CD8-positive, alpha-beta memory T cell (primary cell): ENCODE data around the gene TLCD4. TPM values are rescaled to one million over a fixed set of nuclear protein-coding genes. Genes with fewer than 3 reads are reported as not detected.
A peak's percentile ranks its signal among the peaks of the same experiment; 100 is the strongest.

Experiments
- CTCF ChIA-PET: fragments of 350-600 bp; sonication (Branson Sonifier 250); formaldehyde crosslinking; loops from one replicate; lab custom pipeline; 2021; ENCODE audit warnings: antibody characterized with exemption; lab: Charles Lee
- POLR2A ChIA-PET: fragments of 350-600 bp; sonication (Branson Sonifier 250); formaldehyde crosslinking; loops from one replicate; lab custom pipeline; 2021; ENCODE audit warnings: antibody characterized with exemption; lab: Charles Lee
- DNase-seq, 5 donors: peaks; one replicate each; pipeline versions ENCODE4 v3.0.0 to v3.0.0-alpha.2; 2020 to 2022; ENCODE audit warnings: mixed read lengths in 1 of 5
- H3K27ac ChIP-seq: one replicate; pipeline ENCODE4 v1.7.0; 2013; ENCODE audit warnings: low read depth, mild to moderate bottlenecking, low read length, moderate library complexity
- H3K27me3 ChIP-seq: 2 replicates; pipeline ENCODE4 v1.7.0; 2013; ENCODE audit warnings: low read length, mild to moderate bottlenecking; ENCODE audit not compliant: insufficient read depth, poor library complexity, severe bottlenecking
- H3K36me3 ChIP-seq: 2 replicates; pipeline ENCODE4 v1.7.0; 2013; ENCODE audit warnings: mild to moderate bottlenecking, low read length, moderate library complexity; ENCODE audit not compliant: insufficient read depth
- H3K4me1 ChIP-seq: 2 replicates; pipeline ENCODE4 v1.7.0; 2013; ENCODE audit warnings: mild to moderate bottlenecking, low read length, moderate library complexity; ENCODE audit not compliant: insufficient read depth
- H3K4me3 ChIP-seq: 2 replicates; pipeline ENCODE4 v1.7.0; 2013; ENCODE audit warnings: mild to moderate bottlenecking, low read length
- H3K9me3 ChIP-seq: 2 replicates; pipeline ENCODE4 v1.7.0; 2013; ENCODE audit warnings: mild to moderate bottlenecking, low read length
- H3K27ac Mint-ChIP-seq, 8 donors: one replicate each; pipeline ENCODE4 v1.8.0; 2020 to 2021; ENCODE audit warnings: mixed read lengths in 8 of 8, mild to moderate bottlenecking in 6 of 8, inconsistent platforms in 3 of 8, moderate library complexity in 3 of 8
- H3K27me3 Mint-ChIP-seq, 2 donors: one replicate each; pipeline ENCODE4 v1.8.0; 2020 to 2021; ENCODE audit warnings: mixed read lengths in 2 of 2, mild to moderate bottlenecking in 1 of 2, moderate library complexity in 1 of 2
- H3K36me3 Mint-ChIP-seq, 3 donors: one replicate each; pipeline ENCODE4 v1.8.0; 2020 to 2021; ENCODE audit warnings: mixed read lengths in 3 of 3, inconsistent platforms in 1 of 3, mild to moderate bottlenecking in 1 of 3
- H3K4me1 Mint-ChIP-seq, 3 donors: one replicate each; pipeline ENCODE4 v1.8.0; 2020 to 2021; ENCODE audit warnings: mixed read lengths in 3 of 3, inconsistent platforms in 1 of 3, mild to moderate bottlenecking in 1 of 3
- H3K4me3 Mint-ChIP-seq, 7 donors: one replicate each; pipeline ENCODE4 v1.8.0; 2020 to 2021; ENCODE audit warnings: mixed read lengths in 7 of 7, mild to moderate bottlenecking in 6 of 7, moderate library complexity in 4 of 7, inconsistent platforms in 2 of 7
- H3K9me3 Mint-ChIP-seq, 5 donors: one replicate each; pipeline ENCODE4 v1.8.0; 2020 to 2022; ENCODE audit warnings: mixed read lengths in 5 of 5, mild to moderate bottlenecking in 3 of 5, moderate library complexity in 2 of 5, inconsistent platforms in 1 of 5
- polyA plus RNA-seq: library from polyadenylated mRNA; unstranded; fragments of 300-500 nt; fragmentation: Illumina TruSeq; gene quantifications from one replicate; pipeline ENCODE4 v1.2.3, GENCODE V29; 2021
- total RNA-seq, 2 experiments: library from RNA; stranded (reverse); gene quantifications; one replicate each; pipeline ENCODE4 v1.2.3, GENCODE V29; 2021

Gene TLCD4
- total and polyA plus RNA-seq, 3 experiments from 2014 or later, result 0.04 to 0.09 TPM; not detected in 1

DNA sequence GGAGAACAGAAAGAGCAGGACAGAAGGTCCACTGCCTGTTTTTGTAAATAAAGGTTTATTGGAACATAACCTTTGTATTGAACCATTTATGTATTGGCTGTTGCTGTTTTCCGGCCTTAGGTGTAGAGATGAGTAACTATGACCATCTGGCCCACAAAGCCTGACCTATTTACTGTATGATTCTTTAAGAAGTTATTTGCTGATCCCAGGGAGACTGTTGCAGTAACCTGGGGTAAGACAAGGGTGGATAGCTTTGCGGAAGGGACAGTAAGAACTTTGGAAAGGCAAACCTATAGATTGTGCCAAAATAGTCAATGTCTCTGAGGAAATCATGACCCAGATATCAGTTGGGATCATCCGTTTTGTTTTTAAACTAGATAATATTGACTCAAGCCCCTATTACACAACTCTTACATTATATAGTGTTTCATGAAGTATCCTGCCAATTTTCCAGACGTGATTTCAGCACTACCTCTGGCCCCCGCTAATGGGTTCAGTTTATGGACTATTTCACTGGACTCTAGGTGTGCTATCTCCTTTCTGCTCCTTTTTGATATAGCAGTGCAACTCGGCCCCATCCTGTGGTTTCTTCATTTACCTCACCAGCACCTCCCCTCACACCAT, 20.8 kb upstream of the TLCD4 start:
- Mint-ChIP-seq H3K4me1 (no peaks in the 10 kb centered on the region), H3K27me3 (peaks cover 11 to 33% of the 10 kb centered on the region in 2 donors), H3K36me3 (no peaks in the 10 kb centered on the region), H3K4me3 (no peak overlapping the region), H3K27ac (no peak overlapping the region), H3K9me3 (no peaks in the 10 kb centered on the region)
- POLR2A ChIA-PET, result no interaction called here
- DNase-seq, result no peak
- H3K9me3 ChIP-seq, result no peaks in the 10 kb centered on the region
- H3K4me3 ChIP-seq, result no peak overlapping the region
- no peaks in the 10 kb centered on the region for H3K36me3 ChIP-seq
- no peak overlapping the region for H3K27ac ChIP-seq
- no peaks in the 10 kb centered on the region for H3K27me3 ChIP-seq
- no peaks in the 10 kb centered on the region for H3K4me1 ChIP-seq
- CTCF ChIA-PET, result no interaction called here

DNA sequence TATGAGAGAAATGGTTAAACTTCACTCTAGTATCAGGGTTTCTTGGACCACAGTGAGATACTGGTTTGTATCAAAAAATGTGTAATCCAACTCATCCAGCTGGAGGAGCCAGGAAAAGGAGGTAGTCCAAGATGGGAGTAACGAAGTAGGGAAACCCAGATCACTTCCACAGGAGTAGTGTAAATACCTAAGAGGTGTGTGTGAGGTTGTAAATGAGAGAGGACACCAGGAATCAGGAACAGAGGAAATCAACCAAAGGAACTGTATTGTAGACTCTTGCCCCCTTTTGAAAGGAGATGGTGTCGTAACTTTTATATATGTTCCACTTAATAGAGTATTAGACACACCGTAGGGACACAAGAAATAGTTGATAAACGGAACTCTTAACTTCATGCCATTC, 19.7 kb upstream of the TLCD4 start:
- Mint-ChIP-seq H3K27me3 (peaks cover 10 to 29% of the 10 kb centered on the region in 2 donors), H3K4me3 (no peak overlapping the region), H3K9me3 (no peaks in the 10 kb centered on the region), H3K36me3 (no peaks in the 10 kb centered on the region), H3K27ac (no peak overlapping the region), H3K4me1 (no peaks in the 10 kb centered on the region)
- Histone ChIP-seq H3K27ac (no peak overlapping the region), H3K9me3 (no peaks in the 10 kb centered on the region), H3K4me1 (no peaks in the 10 kb centered on the region), H3K27me3 (no peaks in the 10 kb centered on the region), H3K36me3 (no peaks in the 10 kb centered on the region), H3K4me3 (no peak overlapping the region)
- POLR2A ChIA-PET, result no interaction called here
- CTCF ChIA-PET, result no interaction called here
- no peak for DNase-seq

DNA sequence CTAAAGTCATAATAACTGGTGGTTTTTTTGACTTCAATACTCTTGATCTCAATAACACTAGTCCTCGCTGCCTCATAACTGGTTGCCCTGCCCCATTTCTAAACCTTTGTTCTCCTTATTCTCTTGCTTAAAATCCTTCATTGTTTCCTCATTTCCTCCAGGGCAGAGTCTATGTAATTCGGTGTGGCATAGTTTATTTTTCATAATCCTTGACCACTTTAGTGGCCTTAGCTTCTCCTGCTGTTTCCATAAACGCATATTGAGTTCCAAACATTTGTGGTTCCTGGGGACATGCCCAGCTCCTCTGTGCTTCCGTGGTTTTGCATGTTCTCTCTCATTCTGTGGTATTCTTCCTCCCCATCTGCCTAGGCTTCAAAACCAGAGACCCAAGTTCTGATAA, 19.0 kb upstream of the TLCD4 start:
- no peak overlapping the region for H3K4me3 Mint-ChIP-seq
- no peaks in the 10 kb centered on the region for H3K9me3 ChIP-seq

DNA sequence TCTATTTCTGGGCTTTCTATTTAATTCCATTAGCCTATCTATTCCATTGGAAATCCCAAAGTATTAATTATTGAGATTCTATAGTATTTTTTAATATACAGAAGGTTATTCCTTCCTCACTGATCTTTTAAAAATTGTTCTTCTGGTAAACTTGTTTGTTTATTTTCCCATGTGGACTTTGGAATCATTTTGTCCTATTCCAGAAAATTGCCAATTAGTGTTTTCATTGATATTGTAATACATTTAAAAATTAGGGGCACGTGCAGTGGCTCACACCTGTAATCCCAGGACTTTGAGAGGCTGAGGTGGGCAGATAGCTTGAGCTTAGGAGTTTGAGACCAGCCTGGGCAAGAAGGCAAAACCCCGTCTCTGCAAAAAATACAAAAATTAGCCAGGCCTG, 8.4 kb upstream of the TLCD4 start:
- H3K4me1 Mint-ChIP-seq, result no peaks in the 10 kb centered on the region
- H3K36me3 Mint-ChIP-seq, result no peaks in the 10 kb centered on the region
- no peak for DNase-seq
- H3K27me3 Mint-ChIP-seq, result peaks cover 21 to 63% of the 10 kb centered on the region in 2 donors
- no peaks in the 10 kb centered on the region for H3K36me3 ChIP-seq
- no peak overlapping the region for H3K4me3 Mint-ChIP-seq
- no peak overlapping the region for H3K27ac ChIP-seq
- no peaks in the 10 kb centered on the region for H3K9me3 ChIP-seq
- H3K9me3 Mint-ChIP-seq, result no peaks in the 10 kb centered on the region
- H3K27me3 ChIP-seq, result no peaks in the 10 kb centered on the region
- H3K4me3 ChIP-seq, result no peak overlapping the region
- H3K27ac Mint-ChIP-seq, result no peak overlapping the region
- H3K4me1 ChIP-seq, result no peaks in the 10 kb centered on the region
- ChIA-PET CTCF (no interaction called here), POLR2A (no interaction called here)

More for the DNA sequence above, 19.0 kb upstream of the TLCD4 start:
- Histone ChIP-seq H3K27me3 (no peaks in the 10 kb centered on the region), H3K27ac (no peak overlapping the region), H3K4me3 (no peak overlapping the region), H3K36me3 (no peaks in the 10 kb centered on the region), H3K4me1 (no peaks in the 10 kb centered on the region)
- no peak for DNase-seq
- no peaks in the 10 kb centered on the region for H3K9me3 Mint-ChIP-seq
- no peak overlapping the region for H3K27ac Mint-ChIP-seq
- ChIA-PET POLR2A (no interaction called here), CTCF (no interaction called here)
- H3K4me1 Mint-ChIP-seq, result no peaks in the 10 kb centered on the region
- H3K36me3 Mint-ChIP-seq, result no peaks in the 10 kb centered on the region
- H3K27me3 Mint-ChIP-seq, result peaks cover 9 to 28% of the 10 kb centered on the region in 2 donors

DNA sequence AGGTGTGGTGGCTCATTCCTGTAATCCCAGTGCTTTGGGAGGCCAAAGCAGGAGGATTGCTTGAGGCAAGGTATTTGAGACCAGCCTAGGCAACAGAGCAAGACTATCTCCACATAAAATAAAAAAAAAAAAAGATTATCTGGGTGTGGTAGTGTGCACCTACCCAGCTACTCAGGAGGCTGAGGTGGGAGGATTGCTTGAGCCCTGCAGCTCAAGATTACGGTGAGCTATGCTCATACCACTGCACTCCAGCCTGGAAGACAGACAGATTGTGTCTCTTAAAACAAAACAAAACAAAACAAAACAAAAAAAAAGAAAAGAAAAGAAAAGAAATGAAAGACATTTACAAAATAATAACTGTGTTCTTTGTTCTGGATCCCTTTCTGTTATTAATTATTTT, 6.1 kb upstream of the TLCD4 start:
- H3K9me3 ChIP-seq, result no peaks in the 10 kb centered on the region
- H3K4me3 Mint-ChIP-seq, result no peak overlapping the region
- H3K36me3 Mint-ChIP-seq, result no peaks in the 10 kb centered on the region
- ChIA-PET POLR2A (no interaction called here), CTCF (no interaction called here)
- no peak overlapping the region for H3K27ac ChIP-seq
- H3K27me3 ChIP-seq, result no peaks in the 10 kb centered on the region
- no peak overlapping the region for H3K27ac Mint-ChIP-seq
- H3K36me3 ChIP-seq, result no peaks in the 10 kb centered on the region
- no peak overlapping the region for H3K4me3 ChIP-seq
- no peaks in the 10 kb centered on the region for H3K4me1 Mint-ChIP-seq
- H3K9me3 Mint-ChIP-seq, result no peaks in the 10 kb centered on the region
- H3K4me1 ChIP-seq, result no peaks in the 10 kb centered on the region
- no peak for DNase-seq
- peaks cover 19 to 66% of the 10 kb centered on the region in 2 donors for H3K27me3 Mint-ChIP-seq

DNA sequence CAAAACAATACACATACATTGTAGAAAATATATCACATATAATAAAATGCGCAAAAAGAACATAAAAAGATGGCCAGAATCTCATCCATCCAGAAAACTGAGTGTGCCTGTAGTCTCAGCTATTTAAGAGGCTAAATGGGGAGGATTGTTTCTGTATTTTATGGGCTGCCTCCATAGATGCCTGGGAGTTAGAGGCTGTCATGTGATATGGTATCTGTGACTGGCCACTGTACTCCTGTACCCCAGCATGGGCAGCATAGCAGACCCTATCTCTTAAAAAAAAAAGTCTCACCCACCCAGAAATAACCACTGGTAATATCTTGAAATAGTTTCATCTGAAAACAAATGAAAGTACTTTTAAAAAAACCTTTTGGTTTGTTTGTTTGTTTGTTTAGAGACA, 3.5 kb upstream of the TLCD4 start:
- POLR2A ChIA-PET, result no interaction called here
- peaks cover 3% of the 10 kb centered on the region for H3K27me3 ChIP-seq
- H3K9me3 ChIP-seq, result no peaks in the 10 kb centered on the region
- H3K4me3 ChIP-seq, result no peak overlapping the region
- H3K36me3 Mint-ChIP-seq, result peaks cover 0 to 2% (median 0%) of the 10 kb centered on the region in 3 donors
- H3K4me1 Mint-ChIP-seq, result peaks cover 10 to 13% (median 11%) of the 10 kb centered on the region in 3 donors
- H3K9me3 Mint-ChIP-seq, result no peaks in the 10 kb centered on the region
- H3K27ac Mint-ChIP-seq, result no peak overlapping the region
- H3K36me3 ChIP-seq, result no peaks in the 10 kb centered on the region
- peaks cover 27 to 63% of the 10 kb centered on the region in 2 donors for H3K27me3 Mint-ChIP-seq
- CTCF ChIA-PET, result no interaction called here
- H3K27ac ChIP-seq, result no peak overlapping the region
- H3K4me3 Mint-ChIP-seq, result peak overlapping the region in 1 of 7 donors; percentile 8
- no peak for DNase-seq
- H3K4me1 ChIP-seq, result peaks cover 4% of the 10 kb centered on the region

DNA sequence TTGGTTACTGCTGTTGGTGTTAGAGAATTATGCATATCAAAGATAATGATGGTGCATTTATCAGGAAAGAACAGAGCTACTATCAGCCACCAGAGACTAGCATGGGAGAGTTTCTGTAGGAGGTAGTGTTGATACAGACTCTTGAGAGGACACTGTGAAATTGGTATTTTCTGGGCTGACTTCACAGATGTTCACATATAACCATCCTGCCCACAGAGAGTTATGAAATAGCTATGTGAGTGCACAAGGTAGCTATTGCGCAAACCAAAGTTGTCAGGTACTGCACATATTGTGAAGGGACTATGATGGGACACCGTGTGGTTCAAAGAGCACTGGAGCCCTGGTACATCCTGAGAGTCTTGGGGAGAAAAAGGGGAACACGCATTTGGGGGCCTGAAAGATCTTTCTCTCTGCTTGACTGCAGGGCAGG, 1.4 kb upstream of the TLCD4 start:
- CTCF ChIA-PET, result interaction anchor here (1.0 to 3.0 kb wide), 2 partner anchors 36 to 118 kb away, joined by 3 to 15 read pairs; partner anchors contain the start of gene RWDD3

DNA sequence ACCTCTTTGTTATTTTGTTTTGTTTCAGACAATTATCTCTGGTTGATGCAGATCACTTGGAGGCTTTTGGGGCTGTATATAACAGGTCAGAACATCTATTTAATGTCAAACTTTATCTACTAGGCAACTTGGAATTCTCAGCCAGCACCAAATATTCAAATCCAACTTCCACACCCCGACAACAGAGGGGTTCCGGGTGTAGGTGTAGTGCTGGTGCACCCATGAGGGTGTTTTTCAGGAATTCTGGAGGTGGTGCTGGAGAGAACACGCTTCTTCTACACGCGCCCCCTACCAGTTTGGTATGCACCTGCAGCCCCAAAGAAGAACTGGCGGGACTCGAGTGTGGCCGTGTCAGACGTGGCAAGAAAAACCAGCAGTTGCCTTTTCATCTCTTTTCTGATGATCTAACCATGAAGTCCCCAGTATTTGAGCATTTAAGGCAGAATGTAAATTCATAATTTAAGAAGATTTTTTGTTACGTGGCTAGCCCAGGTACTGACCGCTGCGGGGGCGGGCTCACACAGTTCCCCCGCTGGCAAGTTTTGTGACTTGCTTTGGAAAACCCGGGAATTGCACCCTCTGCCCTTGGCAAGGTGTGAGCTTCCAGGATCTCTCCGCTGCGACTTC, 462 bp upstream of the TLCD4 start:
- Histone ChIP-seq H3K4me3 (peak overlapping the region; percentile 72), H3K27ac (peak overlapping the region; percentile 65), H3K36me3 (no peaks in the 10 kb centered on the region), H3K9me3 (no peaks in the 10 kb centered on the region), H3K27me3 (peaks cover 10% of the 10 kb centered on the region), H3K4me1 (peaks cover 4% of the 10 kb centered on the region)
- Mint-ChIP-seq H3K4me3 (peak overlapping the region; percentile 84 to 94 (median 91)), H3K9me3 (no peaks in the 10 kb centered on the region), H3K27me3 (peaks cover 35 to 67% of the 10 kb centered on the region in 2 donors), H3K36me3 (peaks cover 0 to 2% (median 0%) of the 10 kb centered on the region in 3 donors), H3K4me1 (peaks cover 10 to 17% (median 13%) of the 10 kb centered on the region in 3 donors), H3K27ac (peak overlapping the region in 6 of 8 donors; percentile 22 to 88 (median 62))
- ChIA-PET POLR2A (interaction anchor here (1.2 kb wide), 1 partner anchor 44 kb away, joined by 10 read pairs; the partner anchor contains the start of gene ALG14), CTCF (interaction anchor here (0.8 to 3.0 kb wide), 2 partner anchors 12 to 117 kb away, joined by 3 to 15 read pairs; partner anchors contain the start of gene RWDD3)
- DNase-seq, result peak; percentile 6 to 68 (median 31)

More for the DNA sequence above, 1.4 kb upstream of the TLCD4 start:
- H3K27ac Mint-ChIP-seq, result no peak overlapping the region
- peaks cover 4% of the 10 kb centered on the region for H3K4me1 ChIP-seq
- no peaks in the 10 kb centered on the region for H3K36me3 ChIP-seq
- peaks cover 33 to 68% of the 10 kb centered on the region in 2 donors for H3K27me3 Mint-ChIP-seq
- POLR2A ChIA-PET, result interaction anchor here (1.4 kb wide), 1 partner anchor 118 kb away, joined by 3 read pairs; the partner anchor contains the start of gene RWDD3
- H3K4me1 Mint-ChIP-seq, result peaks cover 10 to 17% (median 13%) of the 10 kb centered on the region in 3 donors
- H3K4me3 Mint-ChIP-seq, result peak overlapping the region in 4 of 7 donors; percentile 1 to 90 (median 18)
- no peak overlapping the region for H3K27ac ChIP-seq
- peaks cover 10% of the 10 kb centered on the region for H3K27me3 ChIP-seq
- no peaks in the 10 kb centered on the region for H3K9me3 Mint-ChIP-seq
- DNase-seq, result no peak
- no peak overlapping the region for H3K4me3 ChIP-seq
- H3K36me3 Mint-ChIP-seq, result peaks cover 0 to 2% (median 0%) of the 10 kb centered on the region in 3 donors
- no peaks in the 10 kb centered on the region for H3K9me3 ChIP-seq
